Mesothelial cell of epicardium (in vitro differentiated cells): ENCODE data around the gene IZUMO1. TPM values are rescaled to one million over a fixed set of nuclear protein-coding genes. Genes with fewer than 3 reads are reported as not detected.
"Not testable (repeated sequence)": the region's sequence is repeated elsewhere in the genome, so short reads cannot be mapped to it uniquely, and the experiment has no call there.

Experiments
- DNase-seq, 2 experiments: peaks; one replicate each; pipeline ENCODE4 v3.0.0; 2021; ENCODE audit warnings: low spot score in 2 of 2; ENCODE audit not compliant: unreplicated experiment in 2 of 2
- H3K27ac Mint-ChIP-seq: 2 replicates; pipeline ENCODE4 v1.8.0; 2021; ENCODE audit warnings: mixed read lengths
- H3K27me3 Mint-ChIP-seq: 2 replicates; pipeline ENCODE4 v1.8.0; 2021; ENCODE audit warnings: low read depth, mixed read lengths
- H3K36me3 Mint-ChIP-seq: 2 replicates; pipeline ENCODE4 v1.8.0; 2021; ENCODE audit warnings: mixed read lengths
- H3K4me1 Mint-ChIP-seq: 2 replicates; pipeline ENCODE4 v1.8.0; 2021; ENCODE audit warnings: mixed read lengths
- H3K4me3 Mint-ChIP-seq: 2 replicates; pipeline ENCODE4 v1.8.0; 2021; ENCODE audit warnings: mild to moderate bottlenecking, moderate library complexity, mixed read lengths
- H3K9me3 Mint-ChIP-seq: 2 replicates; pipeline ENCODE4 v1.8.0; 2021; ENCODE audit warnings: mixed read lengths
- total RNA-seq: library from RNA; stranded (reverse); gene quantifications from 3 replicates; pipeline ENCODE4 v1.2.1, GENCODE V29; 2021
- TF ChIP-seq, protein P1 (sequence below): fragments of 200-600 bp; sonication (generic); IDR thresholded peaks from one replicate; pipeline ENCODE4 v1.5.0; 2021; ENCODE audit warnings: antibody characterized with exemption; ENCODE audit not compliant: unreplicated experiment

Gene IZUMO1
- total RNA-seq, 1 donor from 2014 or later, result 0.80 TPM

DNA sequence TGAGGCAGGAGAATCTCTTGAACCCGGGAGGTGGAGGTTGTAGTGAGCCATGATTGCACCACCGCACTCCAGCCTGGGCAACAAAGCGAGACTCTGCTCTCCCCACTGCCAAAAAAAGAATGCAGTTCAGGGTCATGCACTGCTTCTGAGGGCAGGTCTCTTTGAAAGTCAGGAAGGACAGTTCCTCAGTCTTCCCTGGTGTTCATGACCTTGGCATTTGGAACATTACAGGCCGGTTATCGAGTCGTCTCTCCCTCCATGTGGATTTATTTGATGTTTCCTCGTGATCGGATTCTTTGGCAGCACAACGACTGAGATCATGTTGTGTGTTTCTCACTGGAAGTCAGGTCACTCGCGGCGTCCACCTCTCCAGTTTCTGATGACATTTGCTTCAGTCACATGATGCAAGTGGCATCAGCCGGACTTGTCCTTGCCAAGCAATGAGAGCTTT is 25.8 kb upstream of the IZUMO1 start:
- Mint-ChIP-seq H3K9me3 (no peaks in the 10 kb centered on the region), H3K4me3 (no peak overlapping the region), H3K4me1 (no peaks in the 10 kb centered on the region), H3K27ac (no peak overlapping the region), H3K27me3 (peaks cover 9% of the 10 kb centered on the region), H3K36me3 (no peaks in the 10 kb centered on the region)
- TF ChIP-seq, protein P1, sequence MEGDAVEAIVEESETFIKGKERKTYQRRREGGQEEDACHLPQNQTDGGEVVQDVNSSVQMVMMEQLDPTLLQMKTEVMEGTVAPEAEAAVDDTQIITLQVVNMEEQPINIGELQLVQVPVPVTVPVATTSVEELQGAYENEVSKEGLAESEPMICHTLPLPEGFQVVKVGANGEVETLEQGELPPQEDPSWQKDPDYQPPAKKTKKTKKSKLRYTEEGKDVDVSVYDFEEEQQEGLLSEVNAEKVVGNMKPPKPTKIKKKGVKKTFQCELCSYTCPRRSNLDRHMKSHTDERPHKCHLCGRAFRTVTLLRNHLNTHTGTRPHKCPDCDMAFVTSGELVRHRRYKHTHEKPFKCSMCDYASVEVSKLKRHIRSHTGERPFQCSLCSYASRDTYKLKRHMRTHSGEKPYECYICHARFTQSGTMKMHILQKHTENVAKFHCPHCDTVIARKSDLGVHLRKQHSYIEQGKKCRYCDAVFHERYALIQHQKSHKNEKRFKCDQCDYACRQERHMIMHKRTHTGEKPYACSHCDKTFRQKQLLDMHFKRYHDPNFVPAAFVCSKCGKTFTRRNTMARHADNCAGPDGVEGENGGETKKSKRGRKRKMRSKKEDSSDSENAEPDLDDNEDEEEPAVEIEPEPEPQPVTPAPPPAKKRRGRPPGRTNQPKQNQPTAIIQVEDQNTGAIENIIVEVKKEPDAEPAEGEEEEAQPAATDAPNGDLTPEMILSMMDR, result no peak
- no peak for DNase-seq

DNA sequence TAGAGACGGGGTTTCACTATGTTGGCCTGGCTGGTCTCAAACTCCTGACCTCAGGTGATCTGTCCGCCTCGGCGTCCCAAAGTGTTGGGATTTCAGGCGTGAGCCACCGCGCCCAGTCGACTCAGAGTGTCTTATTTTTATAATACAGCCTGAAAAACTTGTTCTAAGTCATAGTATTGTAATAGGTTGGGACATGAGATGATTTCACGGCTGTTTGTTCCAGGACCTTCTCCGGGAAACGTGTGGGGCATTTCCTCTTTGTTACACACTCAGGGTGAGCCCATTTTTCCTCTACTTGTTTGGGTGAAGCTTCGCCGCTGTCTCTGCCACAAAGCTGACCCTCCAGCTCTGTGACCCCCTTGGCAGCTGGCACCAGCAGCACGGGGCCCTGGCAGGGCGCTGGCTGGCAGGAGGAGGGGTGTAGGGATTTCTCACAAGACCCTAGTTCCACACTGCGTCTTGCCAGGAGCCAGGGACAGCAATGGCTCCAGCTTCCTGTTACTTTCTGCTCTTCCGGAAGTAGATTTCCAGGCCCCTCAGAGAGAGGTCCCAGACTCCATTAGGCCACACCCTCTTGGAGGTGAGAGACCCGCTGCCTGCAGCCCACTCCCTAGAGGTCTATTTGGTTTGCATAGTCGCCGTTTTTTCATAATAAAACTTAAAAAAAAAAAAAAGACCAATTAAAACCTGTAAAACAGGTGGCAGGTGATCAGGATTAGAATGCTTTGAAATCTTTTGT is 24.2 kb upstream of the IZUMO1 start:
- H3K27me3 Mint-ChIP-seq, result peaks cover 12% of the 10 kb centered on the region
- no peak for DNase-seq
- H3K27ac Mint-ChIP-seq, result no peak overlapping the region
- H3K4me1 Mint-ChIP-seq, result no peaks in the 10 kb centered on the region
- no peaks in the 10 kb centered on the region for H3K36me3 Mint-ChIP-seq
- TF ChIP-seq, protein P1, result no peak
- no peak overlapping the region for H3K4me3 Mint-ChIP-seq
- H3K9me3 Mint-ChIP-seq, result no peaks in the 10 kb centered on the region

- no peak overlapping the region for H3K27ac Mint-ChIP-seq
- H3K9me3 Mint-ChIP-seq, result no peaks in the 10 kb centered on the region
- H3K27me3 Mint-ChIP-seq, result peaks cover 16% of the 10 kb centered on the region
- TF ChIP-seq, protein P1, result no peak
- no peak for DNase-seq
- H3K4me3 Mint-ChIP-seq, result no peak overlapping the region
- H3K36me3 Mint-ChIP-seq, result no peaks in the 10 kb centered on the region
- H3K4me1 Mint-ChIP-seq, result no peaks in the 10 kb centered on the region
These were observed 23.6 kb upstream of the IZUMO1 start for GRCh38 chr19:48770266-48770665.

DNA sequence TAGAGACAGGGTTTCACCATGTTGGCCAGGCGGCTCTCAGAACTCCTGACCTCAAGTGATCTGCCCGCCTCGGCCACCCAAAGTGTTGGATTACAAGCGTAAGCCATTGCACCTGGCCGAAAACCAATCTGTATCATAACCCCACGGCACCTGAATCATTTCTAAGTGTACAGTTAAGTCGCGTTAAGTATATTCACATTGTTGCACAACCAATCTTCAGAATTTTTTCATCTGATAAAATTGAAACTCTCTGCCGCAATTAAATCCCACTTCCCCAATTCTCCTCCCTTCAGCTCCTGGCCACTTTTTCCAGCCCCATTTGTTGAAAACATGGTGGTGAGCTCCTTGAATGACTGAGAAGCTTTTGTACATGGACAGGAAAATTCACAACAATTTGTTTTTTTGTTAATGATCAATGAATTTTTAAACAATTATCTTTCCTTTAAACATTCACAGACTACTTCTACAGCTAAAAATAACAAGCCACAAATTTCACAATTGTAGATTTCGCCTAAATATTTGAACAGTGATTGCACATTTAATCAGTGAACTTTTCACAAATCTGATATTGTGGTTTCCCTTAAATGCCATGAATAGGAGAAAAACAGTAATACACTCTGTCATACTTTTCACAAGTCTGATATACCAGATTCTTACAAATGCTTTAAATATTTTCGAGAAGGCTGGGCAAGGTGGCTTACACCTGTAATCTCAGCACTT is 22.4 kb upstream of the IZUMO1 start:
- TF ChIP-seq, protein P1, result no peak
- no peak overlapping the region for H3K27ac Mint-ChIP-seq
- peaks cover 19% of the 10 kb centered on the region for H3K27me3 Mint-ChIP-seq
- H3K4me3 Mint-ChIP-seq, result no peak overlapping the region
- DNase-seq, result no peak
- H3K9me3 Mint-ChIP-seq, result no peaks in the 10 kb centered on the region
- no peaks in the 10 kb centered on the region for H3K4me1 Mint-ChIP-seq
- H3K36me3 Mint-ChIP-seq, result no peaks in the 10 kb centered on the region

DNA sequence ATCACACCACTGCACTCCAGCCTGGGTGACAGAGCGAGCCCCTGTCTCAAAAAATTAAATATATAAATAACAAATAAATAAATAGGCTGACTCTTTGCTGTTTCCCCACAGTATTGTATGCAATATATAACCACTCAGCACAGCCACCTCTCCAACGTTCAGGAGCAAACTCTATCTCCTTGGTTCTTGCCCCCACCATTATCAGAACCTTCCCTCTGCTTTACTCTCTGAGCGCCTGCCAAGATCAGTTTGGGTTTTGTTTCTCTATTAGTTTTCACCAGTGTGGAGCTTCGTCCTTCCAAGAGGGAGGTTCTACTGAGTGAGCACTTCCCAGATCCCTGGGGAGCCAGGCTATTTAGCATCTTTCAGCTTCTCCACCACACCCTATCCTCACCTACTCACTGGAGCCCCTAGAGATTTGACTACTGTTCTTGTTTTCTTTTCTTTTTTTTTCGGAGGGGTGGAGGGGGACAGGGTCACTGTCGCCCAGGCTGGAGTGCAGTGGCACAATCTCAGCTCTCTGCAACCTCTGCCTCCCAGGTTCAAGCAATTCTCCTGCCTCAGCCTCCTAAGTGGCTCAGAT is 21.6 kb upstream of the IZUMO1 start:
- H3K4me1 Mint-ChIP-seq, H3K9me3 Mint-ChIP-seq, H3K4me3 Mint-ChIP-seq, H3K27ac Mint-ChIP-seq, DNase-seq, H3K36me3 Mint-ChIP-seq: not testable (repeated sequence)
- H3K27me3 Mint-ChIP-seq, result peaks cover 22% of the 10 kb centered on the region

GRCh38 chr19:48765816-48766215 is 19.1 kb upstream of the IZUMO1 start:
- not testable (repeated sequence) for H3K27ac Mint-ChIP-seq, H3K4me1 Mint-ChIP-seq, H3K9me3 Mint-ChIP-seq, H3K36me3 Mint-ChIP-seq, DNase-seq, H3K4me3 Mint-ChIP-seq
- peaks cover 45% of the 10 kb centered on the region for H3K27me3 Mint-ChIP-seq
